ENCODE data around the gene EFL1.

EFL1 gene

DNA sequence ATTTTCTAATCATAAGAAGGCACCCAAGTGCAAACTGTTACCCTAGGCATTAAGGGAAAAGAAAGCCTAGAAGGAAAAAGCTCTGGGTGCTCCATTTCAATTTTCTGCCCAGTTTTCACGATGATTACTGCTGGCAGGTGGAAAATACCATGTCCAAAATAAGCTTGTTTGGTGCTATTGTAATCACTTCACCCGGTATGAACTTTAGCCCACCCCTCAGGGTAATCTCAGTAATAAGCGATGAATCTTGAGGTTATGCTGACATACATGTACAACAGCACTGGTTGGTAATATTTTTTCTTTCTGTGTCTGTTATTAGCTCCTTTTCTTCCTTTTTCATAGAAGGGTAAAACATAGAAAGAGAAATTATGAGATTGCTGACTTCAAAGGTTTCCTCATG is 128.1 kb downstream of the EFL1 start:
- Histone ChIP-seq H3K27ac (ENCODE audit: low read depth, low read length) (no peak overlapping the region), H3K9ac (ENCODE audit: low read length) (no peak overlapping the region), H3K36me3 (ENCODE audit: control insufficient read depth, insufficient read depth, low read length) (peaks cover 11% of the 10 kb centered on the region), H3K4me3 (ENCODE audit: low read length) (no peak overlapping the region), H3K4me1 (ENCODE audit: control insufficient read depth, insufficient read depth, low read length) (peaks cover 3% of the 10 kb centered on the region), H3K27me3 (ENCODE audit: control insufficient read depth, insufficient read depth, low read length) (no peaks in the 10 kb centered on the region)

DNA sequence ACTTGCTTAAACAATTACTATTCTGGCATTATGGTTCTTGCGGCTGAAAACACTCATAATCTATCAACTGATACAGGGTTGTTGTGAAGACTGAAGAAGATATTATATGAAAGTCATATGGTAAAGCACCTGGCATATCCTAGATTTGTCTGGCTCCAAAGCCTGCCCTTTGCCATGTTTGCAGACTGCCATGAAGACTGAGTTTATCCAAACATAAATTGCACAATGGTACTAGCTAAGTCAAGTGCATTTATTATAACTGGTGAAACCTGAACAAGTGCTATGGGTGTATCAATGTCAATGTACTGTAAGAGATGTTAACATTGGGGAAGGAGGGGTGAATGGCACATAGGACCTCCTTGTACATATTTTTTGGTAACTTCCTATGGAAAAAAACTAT is 129.3 kb downstream of the EFL1 start:
- Histone ChIP-seq H3K27me3 (ENCODE audit: control insufficient read depth, insufficient read depth, low read length) (no peaks in the 10 kb centered on the region), H3K4me3 (ENCODE audit: low read length) (no peak overlapping the region), H3K27ac (ENCODE audit: low read depth, low read length) (no peak overlapping the region), H3K9ac (ENCODE audit: low read length) (no peak overlapping the region), H3K4me1 (ENCODE audit: control insufficient read depth, insufficient read depth, low read length) (peaks cover 7% of the 10 kb centered on the region), H3K36me3 (ENCODE audit: control insufficient read depth, insufficient read depth, low read length) (peaks cover 11% of the 10 kb centered on the region)

DNA sequence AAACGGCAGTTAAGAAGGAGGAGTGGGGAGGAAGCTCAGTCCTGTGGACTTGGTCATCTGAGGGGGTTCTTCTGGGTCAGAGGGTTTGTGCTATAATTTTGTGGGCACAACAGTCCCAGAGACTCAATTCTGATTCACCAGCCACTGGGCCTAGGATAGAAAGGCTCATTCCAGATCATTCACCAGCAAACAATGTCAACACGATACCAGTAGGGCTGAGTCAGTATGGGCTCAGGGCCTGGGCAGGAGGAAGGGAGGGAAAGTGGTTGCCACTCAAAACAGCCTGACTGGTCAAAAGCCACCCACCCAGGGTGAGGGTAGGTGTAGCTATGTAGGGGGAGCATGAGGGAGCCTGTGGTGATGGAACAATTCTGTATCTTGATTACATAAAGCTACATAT is 129.8 kb downstream of the EFL1 start:
- Histone ChIP-seq H3K27ac (ENCODE audit: low read depth, low read length) (no peak overlapping the region), H3K4me1 (ENCODE audit: control insufficient read depth, insufficient read depth, low read length) (peaks cover 7% of the 10 kb centered on the region), H3K27me3 (ENCODE audit: control insufficient read depth, insufficient read depth, low read length) (no peaks in the 10 kb centered on the region), H3K9ac (ENCODE audit: low read length) (no peak overlapping the region), H3K36me3 (ENCODE audit: control insufficient read depth, insufficient read depth, low read length) (peaks cover 11% of the 10 kb centered on the region), H3K4me3 (ENCODE audit: low read length) (no peak overlapping the region)

DNA sequence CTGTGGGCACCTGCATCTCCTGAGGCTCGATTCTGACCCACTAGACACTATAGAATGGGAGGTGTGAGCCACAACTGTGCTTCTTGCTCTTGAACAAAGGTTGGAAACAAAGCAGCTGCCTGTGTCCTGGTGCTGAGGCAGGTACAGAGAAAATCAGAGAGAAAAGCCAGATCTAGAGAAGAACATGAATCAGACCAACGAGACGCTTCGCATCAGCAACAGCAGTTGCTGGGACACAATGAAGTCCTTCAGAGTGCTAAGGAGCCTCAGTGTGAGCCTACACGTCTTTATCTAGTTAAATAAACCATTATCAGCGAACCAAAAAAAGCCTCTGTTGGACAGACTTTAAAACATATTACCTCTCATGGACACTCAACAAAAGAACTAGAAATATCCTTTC is 130.4 kb downstream of the EFL1 start:
- Histone ChIP-seq H3K27me3 (ENCODE audit: control insufficient read depth, insufficient read depth, low read length) (no peaks in the 10 kb centered on the region), H3K27ac (ENCODE audit: low read depth, low read length) (no peak overlapping the region), H3K9ac (ENCODE audit: low read length) (no peak overlapping the region), H3K4me1 (ENCODE audit: control insufficient read depth, insufficient read depth, low read length) (peaks cover 7% of the 10 kb centered on the region), H3K36me3 (ENCODE audit: control insufficient read depth, insufficient read depth, low read length) (peaks cover 8% of the 10 kb centered on the region), H3K4me3 (ENCODE audit: low read length) (no peak overlapping the region)

DNA sequence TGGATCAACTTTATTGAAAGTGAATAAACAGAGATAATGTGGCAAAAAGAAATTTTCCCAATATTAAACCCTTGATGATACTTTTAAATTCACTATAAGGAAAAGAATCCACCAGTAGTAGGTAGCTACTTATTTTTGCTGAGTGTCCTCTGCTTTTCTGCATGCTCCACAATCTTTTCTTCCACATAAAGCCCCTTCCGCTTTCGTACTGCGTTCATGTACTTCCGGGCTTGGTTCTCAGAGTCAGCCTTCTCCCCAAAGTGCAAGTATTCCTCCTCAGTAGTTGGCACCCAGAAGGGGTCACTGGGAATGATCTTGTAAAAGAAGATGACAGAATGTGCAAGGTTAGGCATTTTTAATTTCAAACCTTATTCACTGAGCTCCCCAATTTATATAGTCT is 132.3 kb downstream of the EFL1 start:
- H3K27me3 ChIP-seq (ENCODE audit: control insufficient read depth, insufficient read depth, low read length), result no peaks in the 10 kb centered on the region
- no peak overlapping the region for H3K27ac ChIP-seq (ENCODE audit: low read depth, low read length)
- H3K36me3 ChIP-seq (ENCODE audit: control insufficient read depth, insufficient read depth, low read length), result peaks cover 6% of the 10 kb centered on the region

DNA sequence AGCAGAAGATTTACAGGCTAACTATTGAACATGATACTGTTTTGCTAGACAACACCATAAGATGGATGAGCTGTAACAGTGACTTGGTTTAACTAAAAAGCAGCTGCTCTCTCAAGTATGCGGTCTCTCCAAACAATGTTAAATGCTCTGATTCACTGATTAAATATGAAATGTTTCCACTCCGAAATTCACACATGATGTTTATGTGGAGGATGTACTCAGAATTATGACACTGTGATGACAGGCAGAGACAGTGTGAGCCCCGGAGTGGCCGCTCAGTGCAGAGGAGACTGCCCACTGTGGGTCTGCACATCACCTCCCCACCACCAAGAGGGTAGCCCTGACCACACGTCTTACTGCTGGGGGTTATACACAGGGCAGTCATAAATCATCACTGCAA is 132.8 kb downstream of the EFL1 start:
- H3K27me3 ChIP-seq (ENCODE audit: control insufficient read depth, insufficient read depth, low read length), result no peaks in the 10 kb centered on the region
- H3K27ac ChIP-seq (ENCODE audit: low read depth, low read length), result peak overlapping the region; percentile 4
- peaks cover 6% of the 10 kb centered on the region for H3K36me3 ChIP-seq (ENCODE audit: control insufficient read depth, insufficient read depth, low read length)
- H3K4me3 ChIP-seq (ENCODE audit: low read length), result no peak overlapping the region
- H3K4me1 ChIP-seq (ENCODE audit: control insufficient read depth, insufficient read depth, low read length), result peaks cover 7% of the 10 kb centered on the region
- no peak overlapping the region for H3K9ac ChIP-seq (ENCODE audit: low read length)

More for the DNA sequence above, 132.3 kb downstream of the EFL1 start:
- H3K9ac ChIP-seq (ENCODE audit: low read length), result no peak overlapping the region
- no peak overlapping the region for H3K4me3 ChIP-seq (ENCODE audit: low read length)
- H3K4me1 ChIP-seq (ENCODE audit: control insufficient read depth, insufficient read depth, low read length), result peaks cover 7% of the 10 kb centered on the region

DNA sequence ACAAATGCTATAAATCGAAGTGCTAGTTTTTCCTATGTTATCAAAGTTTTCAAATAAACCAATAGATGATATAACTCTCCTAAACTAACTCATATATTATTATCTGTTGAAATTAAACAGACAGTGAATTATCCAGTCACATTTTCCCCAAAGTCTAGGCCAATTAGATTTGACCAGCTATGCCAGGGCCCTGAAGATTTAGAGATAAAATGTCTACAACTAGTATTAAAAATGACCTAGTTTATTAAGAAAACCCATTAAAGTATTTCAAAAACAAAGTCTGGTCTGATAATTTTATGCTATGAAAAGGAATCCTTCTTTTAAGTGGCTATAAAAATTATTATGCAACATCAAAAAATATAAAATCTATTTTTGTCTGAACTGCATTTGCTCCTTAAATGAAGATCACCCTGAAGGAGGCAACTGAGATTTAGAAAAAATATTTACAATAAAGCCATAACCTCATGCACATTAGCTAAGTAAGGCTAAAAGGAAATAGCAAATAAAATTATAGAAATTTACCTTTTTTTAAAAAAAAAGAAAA is 133.3 kb downstream of the EFL1 start:
- Histone ChIP-seq H3K27ac (ENCODE audit: low read depth, low read length) (no peak overlapping the region), H3K4me1 (ENCODE audit: control insufficient read depth, insufficient read depth, low read length) (peaks cover 7% of the 10 kb centered on the region), H3K4me3 (ENCODE audit: low read length) (no peak overlapping the region), H3K36me3 (ENCODE audit: control insufficient read depth, insufficient read depth, low read length) (peaks cover 6% of the 10 kb centered on the region), H3K27me3 (ENCODE audit: control insufficient read depth, insufficient read depth, low read length) (no peaks in the 10 kb centered on the region), H3K9ac (ENCODE audit: low read length) (no peak overlapping the region)

DNA sequence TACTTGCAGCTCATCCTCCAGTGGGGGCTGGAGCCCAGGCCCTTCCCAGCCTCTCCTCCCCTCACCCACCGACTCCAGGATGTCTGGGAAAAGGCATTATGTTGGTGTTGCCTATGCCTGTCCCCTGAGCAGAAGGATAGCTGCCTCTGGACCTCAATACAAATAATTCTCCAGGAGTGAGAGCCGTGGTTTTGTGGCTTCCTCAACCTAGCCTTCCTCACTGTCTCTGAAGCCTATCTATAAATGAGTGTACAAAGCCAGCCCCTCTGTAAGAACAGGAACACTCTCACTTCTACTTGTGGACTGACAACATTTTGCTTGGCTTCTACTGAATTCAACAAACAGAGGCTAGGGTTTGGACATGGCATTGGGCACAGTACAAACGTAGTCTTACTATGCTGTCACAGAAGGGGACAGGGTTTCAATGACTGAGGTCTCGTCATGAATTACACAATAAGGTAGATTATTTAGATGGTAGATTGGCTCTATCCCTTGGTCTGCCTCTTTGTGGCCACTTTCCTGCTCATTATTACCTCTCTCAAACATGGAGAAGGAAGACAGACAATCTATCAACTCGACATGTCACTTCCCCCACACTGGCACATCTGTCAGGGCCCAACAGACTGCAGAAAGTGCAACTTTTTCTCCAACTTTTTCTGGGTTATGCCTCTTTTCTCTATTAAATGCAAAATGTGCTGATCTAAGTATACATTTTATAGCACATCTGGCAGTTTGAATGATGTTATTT is 134.0 kb downstream of the EFL1 start:
- no peak overlapping the region for H3K27ac ChIP-seq (ENCODE audit: low read depth, low read length)
- H3K4me3 ChIP-seq (ENCODE audit: low read length), result no peak overlapping the region
- H3K36me3 ChIP-seq (ENCODE audit: control insufficient read depth, insufficient read depth, low read length), result peaks cover 3% of the 10 kb centered on the region
- no peaks in the 10 kb centered on the region for H3K27me3 ChIP-seq (ENCODE audit: control insufficient read depth, insufficient read depth, low read length)
- H3K9ac ChIP-seq (ENCODE audit: low read length), result no peak overlapping the region
- peaks cover 7% of the 10 kb centered on the region for H3K4me1 ChIP-seq (ENCODE audit: control insufficient read depth, insufficient read depth, low read length)

DNA sequence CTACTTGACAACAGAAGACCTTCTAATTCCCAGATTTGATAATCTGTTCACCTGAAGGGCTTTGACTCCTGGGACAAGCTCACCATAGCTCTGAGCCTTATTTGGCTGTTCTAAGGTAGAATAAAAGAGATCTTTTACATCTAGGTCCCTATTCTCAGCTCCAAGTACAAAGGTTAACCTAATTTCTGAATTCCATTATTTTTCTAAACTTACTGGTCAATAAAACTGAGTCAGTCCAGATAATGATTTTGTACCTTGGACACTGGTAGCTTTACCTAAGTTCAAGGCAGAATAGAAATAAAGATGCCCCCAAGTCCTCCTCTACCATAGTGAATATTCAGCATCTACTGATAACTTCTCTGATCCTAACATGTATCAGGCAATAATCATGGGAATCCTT is 135.0 kb downstream of the EFL1 start:
- Histone ChIP-seq H3K36me3 (ENCODE audit: control insufficient read depth, insufficient read depth, low read length) (no peaks in the 10 kb centered on the region), H3K27me3 (ENCODE audit: control insufficient read depth, insufficient read depth, low read length) (no peaks in the 10 kb centered on the region)

DNA sequence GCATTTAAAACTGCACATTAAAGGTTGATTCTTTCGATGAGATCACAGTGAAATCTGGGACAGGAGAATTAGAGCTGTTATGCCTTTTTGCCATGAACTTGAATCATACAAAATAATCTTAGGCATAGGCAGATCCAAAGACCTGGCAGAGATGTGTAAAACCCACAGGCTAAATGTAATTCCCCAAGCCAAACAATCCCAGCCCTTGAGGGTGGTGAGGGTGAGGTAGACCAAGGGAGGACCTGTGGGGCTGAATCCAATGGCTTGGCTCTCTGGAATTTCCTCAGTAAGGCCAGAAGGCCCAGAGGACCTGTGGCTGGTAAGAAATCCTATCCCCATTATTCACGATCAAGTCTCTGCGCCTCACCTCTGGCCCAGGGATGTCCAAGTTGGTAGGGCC is 136.2 kb downstream of the EFL1 start:
- H3K36me3 ChIP-seq (ENCODE audit: control insufficient read depth, insufficient read depth, low read length), result no peaks in the 10 kb centered on the region
- no peaks in the 10 kb centered on the region for H3K27me3 ChIP-seq (ENCODE audit: control insufficient read depth, insufficient read depth, low read length)
- H3K4me3 ChIP-seq (ENCODE audit: low read length), result no peak overlapping the region
- H3K9ac ChIP-seq (ENCODE audit: low read length), result no peak overlapping the region
- peaks cover 7% of the 10 kb centered on the region for H3K4me1 ChIP-seq (ENCODE audit: control insufficient read depth, insufficient read depth, low read length)
- no peak overlapping the region for H3K27ac ChIP-seq (ENCODE audit: low read depth, low read length)

More for the DNA sequence above, 135.0 kb downstream of the EFL1 start:
- H3K27ac ChIP-seq (ENCODE audit: low read depth, low read length), result no peak overlapping the region
- H3K4me3 ChIP-seq (ENCODE audit: low read length), result no peak overlapping the region
- no peak overlapping the region for H3K9ac ChIP-seq (ENCODE audit: low read length)
- H3K4me1 ChIP-seq (ENCODE audit: control insufficient read depth, insufficient read depth, low read length), result peaks cover 7% of the 10 kb centered on the region

DNA sequence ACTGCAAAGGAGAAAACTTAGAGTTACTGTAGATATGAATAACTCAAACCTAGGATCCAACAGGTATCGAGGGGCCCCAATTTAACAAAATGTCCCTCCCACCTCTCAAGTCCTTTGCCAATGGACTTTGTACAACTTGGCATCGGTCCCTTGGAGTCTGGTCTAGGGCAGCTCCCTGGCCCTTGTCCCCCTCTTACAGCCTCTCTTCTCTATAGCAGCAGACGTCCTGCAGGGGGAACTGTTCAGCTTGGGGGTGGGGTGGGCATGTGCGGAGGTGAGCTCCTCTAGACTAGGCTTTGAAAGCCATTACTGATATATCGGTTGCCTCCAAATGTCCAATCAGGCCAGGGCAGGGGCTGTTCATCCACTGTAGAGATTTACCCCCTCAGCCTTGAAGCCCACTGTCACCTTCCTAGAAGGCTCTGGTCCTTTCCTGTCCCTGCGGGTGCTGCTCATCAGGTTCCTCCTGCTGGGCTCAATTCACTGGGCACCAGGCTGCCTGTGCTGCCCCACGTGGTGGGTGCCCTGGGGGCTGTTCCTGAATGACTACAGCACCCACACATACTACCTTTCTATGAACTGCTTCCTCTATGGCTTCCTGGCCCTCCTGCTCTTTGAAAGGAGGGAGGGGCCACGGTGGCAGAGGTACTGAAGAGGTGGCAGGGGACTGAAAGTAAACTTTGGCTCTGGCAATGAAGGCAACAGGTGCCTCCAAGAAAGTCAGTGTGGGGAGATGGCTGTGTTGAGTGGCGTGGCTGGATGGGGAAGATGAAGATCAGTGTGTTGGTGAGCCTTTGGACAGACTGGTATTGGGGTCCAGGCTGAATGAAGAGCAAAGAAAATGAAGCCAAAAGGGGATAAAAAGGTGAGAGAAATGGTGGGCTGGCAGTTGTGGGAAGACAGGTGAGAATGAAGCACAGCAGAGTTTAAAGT is 137.9 kb downstream of the EFL1 start:
- H3K27ac ChIP-seq (ENCODE audit: low read depth, low read length), result no peak overlapping the region
- H3K9ac ChIP-seq (ENCODE audit: low read length), result no peak overlapping the region
- no peak overlapping the region for H3K4me3 ChIP-seq (ENCODE audit: low read length)
- no peaks in the 10 kb centered on the region for H3K27me3 ChIP-seq (ENCODE audit: control insufficient read depth, insufficient read depth, low read length)
- no peaks in the 10 kb centered on the region for H3K36me3 ChIP-seq (ENCODE audit: control insufficient read depth, insufficient read depth, low read length)
- peaks cover 3% of the 10 kb centered on the region for H3K4me1 ChIP-seq (ENCODE audit: control insufficient read depth, insufficient read depth, low read length)

DNA sequence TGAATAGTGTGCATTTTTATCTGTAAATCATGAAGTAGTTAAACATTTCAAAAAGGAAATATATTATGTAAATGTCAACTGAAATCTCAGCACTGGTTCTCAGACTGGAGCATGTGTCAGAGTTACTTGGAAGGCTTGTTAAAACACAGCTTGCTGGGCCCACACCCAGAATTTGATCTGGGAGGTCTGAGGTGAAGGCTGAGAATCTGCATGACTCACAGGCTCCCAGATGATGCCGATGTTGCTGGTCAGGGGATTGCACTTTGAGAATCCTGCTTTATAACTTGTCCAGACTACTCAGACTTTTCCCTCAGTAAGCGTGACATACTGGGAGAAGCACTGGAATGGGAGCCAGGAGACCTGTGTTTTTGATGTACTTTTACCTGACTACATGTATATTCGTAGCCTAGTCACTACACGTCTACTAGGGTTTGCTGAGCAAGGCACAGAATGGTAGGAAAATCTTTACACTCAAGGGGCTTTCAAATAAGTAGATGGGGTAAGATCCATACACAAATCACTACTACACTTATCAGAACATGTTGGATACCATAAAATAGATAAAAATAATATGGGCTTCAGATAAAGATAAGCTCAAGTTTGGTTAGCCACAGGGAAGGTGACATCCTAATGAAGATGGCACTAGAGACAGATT is 139.7 kb downstream of the EFL1 start:
- no peak overlapping the region for H3K4me3 ChIP-seq (ENCODE audit: low read length)

More for the DNA sequence above, 139.7 kb downstream of the EFL1 start:
- Histone ChIP-seq H3K27me3 (ENCODE audit: control insufficient read depth, insufficient read depth, low read length) (no peaks in the 10 kb centered on the region), H3K4me1 (ENCODE audit: control insufficient read depth, insufficient read depth, low read length) (no peaks in the 10 kb centered on the region), H3K9ac (ENCODE audit: low read length) (no peak overlapping the region), H3K36me3 (ENCODE audit: control insufficient read depth, insufficient read depth, low read length) (no peaks in the 10 kb centered on the region), H3K27ac (ENCODE audit: low read depth, low read length) (no peak overlapping the region)

Measured in rectal smooth muscle tissue (tissue), 1 donor.